ENCODE measurements around the gene ZNF292. TPM values are rescaled to one million over a fixed set of nuclear protein-coding genes. Genes with fewer than 3 reads are reported as not detected.
"Not testable (repeated sequence)": the region's sequence is repeated elsewhere in the genome, so short reads cannot be mapped to it uniquely, and the experiment has no call there.

ZNF292 gene
- total RNA-seq, 1 experiment from 2014 or later: 32.2 TPM

GRCh38 chr6:87297119-87297518, 141.8 kb downstream of the ZNF292 start:
- Mint-ChIP-seq H3K27ac (ENCODE audit: unreplicated experiment) (no peak overlapping the region), H3K9me3 (ENCODE audit: unreplicated experiment) (no peaks in the 10 kb centered on the region), H3K4me1 (ENCODE audit: low read depth, unreplicated experiment) (no peaks in the 10 kb centered on the region), H3K36me3 (ENCODE audit: insufficient read depth, unreplicated experiment) (no peaks in the 10 kb centered on the region), H3K4me3 (ENCODE audit: unreplicated experiment) (no peak overlapping the region), H3K27me3 (ENCODE audit: insufficient read depth, unreplicated experiment) (no peaks in the 10 kb centered on the region)
- Histone ChIP-seq H3K4me1 (no peaks in the 10 kb centered on the region), H3K9me3 (no peaks in the 10 kb centered on the region; the same call in 1 of the 2 replicates), H3K4me3 (ENCODE audit: low read depth, low read length) (no peak overlapping the region), H3K27me3 (replicated peaks; ENCODE audit: control insufficient read depth, insufficient read depth, low read length) (no peaks in the 10 kb centered on the region), H3K36me3 (ENCODE audit: control insufficient read depth, insufficient read depth, low read length) (no peaks in the 10 kb centered on the region)
- TF ChIP-seq CTCF (IDR thresholded peaks at IDR 0.05; ENCODE audit: insufficient read depth in 1 of 2, low read depth in 1 of 2, low read length in 1 of 2, severe bottlenecking in 1 of 2, unreplicated experiment in 1 of 2): no peak
- no peak for DNase-seq
- ChIA-PET CTCF (no interaction called here), POLR2A (no interaction called here)
- BruUV-seq (replicated peaks): no TSS peak
- intact Hi-C loops (cut with micrococcal nuclease; ENCODE audit: unreplicated experiment): no loop called here

GRCh38 chr6:87301277-87301676, 145.9 kb downstream of the ZNF292 start:
- H3K4me3 Mint-ChIP-seq (ENCODE audit: unreplicated experiment); H3K4me3 ChIP-seq (ENCODE audit: low read depth, low read length); H3K4me1 ChIP-seq; H3K27me3 Mint-ChIP-seq (ENCODE audit: insufficient read depth, unreplicated experiment); H3K4me1 Mint-ChIP-seq (ENCODE audit: low read depth, unreplicated experiment); CTCF ChIA-PET; DNase-seq; intact Hi-C loops (cut with micrococcal nuclease; ENCODE audit: unreplicated experiment); H3K27ac Mint-ChIP-seq (ENCODE audit: unreplicated experiment); H3K9me3 ChIP-seq; H3K36me3 ChIP-seq (ENCODE audit: control insufficient read depth, insufficient read depth, low read length); H3K9me3 Mint-ChIP-seq (ENCODE audit: unreplicated experiment); H3K36me3 Mint-ChIP-seq (ENCODE audit: insufficient read depth, unreplicated experiment); POLR2A ChIA-PET; BruUV-seq (replicated peaks); H3K27me3 ChIP-seq (replicated peaks; ENCODE audit: control insufficient read depth, insufficient read depth, low read length): not testable (repeated sequence)

- intact Hi-C loops (cut with micrococcal nuclease; ENCODE audit: unreplicated experiment): no loop called here
- CTCF ChIA-PET: no interaction called here
- TF ChIP-seq CTCF (IDR thresholded peaks at IDR 0.05; ENCODE audit: insufficient read depth in 1 of 2, low read depth in 1 of 2, low read length in 1 of 2, severe bottlenecking in 1 of 2, unreplicated experiment in 1 of 2): no peak
- no peaks in the 10 kb centered on the region for H3K9me3 ChIP-seq
- H3K36me3 Mint-ChIP-seq (ENCODE audit: insufficient read depth, unreplicated experiment): no peaks in the 10 kb centered on the region
- H3K27me3 Mint-ChIP-seq (ENCODE audit: insufficient read depth, unreplicated experiment): peaks cover 4% of the 10 kb centered on the region
- no peaks in the 10 kb centered on the region for H3K36me3 ChIP-seq (ENCODE audit: control insufficient read depth, insufficient read depth, low read length)
- H3K9me3 Mint-ChIP-seq (ENCODE audit: unreplicated experiment): peaks cover 5% of the 10 kb centered on the region
- no peaks in the 10 kb centered on the region for H3K4me1 ChIP-seq
- H3K27me3 ChIP-seq (replicated peaks; ENCODE audit: control insufficient read depth, insufficient read depth, low read length): no peaks in the 10 kb centered on the region
- H3K4me1 Mint-ChIP-seq (ENCODE audit: low read depth, unreplicated experiment): no peaks in the 10 kb centered on the region
- POLR2A ChIA-PET: no interaction called here
- H3K4me3 Mint-ChIP-seq (ENCODE audit: unreplicated experiment): no peak overlapping the region
- DNase-seq: no peak
- H3K27ac Mint-ChIP-seq (ENCODE audit: unreplicated experiment): no peak overlapping the region
- BruUV-seq (replicated peaks): no TSS peak
- H3K4me3 ChIP-seq (ENCODE audit: low read depth, low read length): no peak overlapping the region
Measured at GRCh38 chr6:87308970-87309369, 153.6 kb downstream of the ZNF292 start.

- Histone ChIP-seq H3K4me3 (ENCODE audit: low read depth, low read length) (no peak overlapping the region), H3K36me3 (ENCODE audit: control insufficient read depth, insufficient read depth, low read length) (no peaks in the 10 kb centered on the region), H3K9me3 (no peaks in the 10 kb centered on the region), H3K27me3 (replicated peaks; ENCODE audit: control insufficient read depth, insufficient read depth, low read length) (no peaks in the 10 kb centered on the region), H3K4me1 (no peaks in the 10 kb centered on the region)
- Mint-ChIP-seq H3K27me3 (ENCODE audit: insufficient read depth, unreplicated experiment) (peaks cover 2% of the 10 kb centered on the region), H3K4me1 (ENCODE audit: low read depth, unreplicated experiment) (no peaks in the 10 kb centered on the region), H3K36me3 (ENCODE audit: insufficient read depth, unreplicated experiment) (no peaks in the 10 kb centered on the region), H3K27ac (ENCODE audit: unreplicated experiment) (no peak overlapping the region), H3K9me3 (ENCODE audit: unreplicated experiment) (no peaks in the 10 kb centered on the region), H3K4me3 (ENCODE audit: unreplicated experiment) (no peak overlapping the region)
- no peak for DNase-seq
- intact Hi-C loops (cut with micrococcal nuclease; ENCODE audit: unreplicated experiment): no loop called here
- no TSS peak for BruUV-seq (replicated peaks)
- CTCF ChIA-PET: interaction anchor here (1.1 kb wide), 1 partner anchor 246 kb away, joined by 3 read pairs; no protein-coding TSS in a partner anchor
- TF ChIP-seq CTCF (IDR thresholded peaks at IDR 0.05; ENCODE audit: insufficient read depth in 1 of 2, low read depth in 1 of 2, low read length in 1 of 2, severe bottlenecking in 1 of 2, unreplicated experiment in 1 of 2): no peak
- POLR2A ChIA-PET: no interaction called here
Measured at GRCh38 chr6:87312860-87313259, 157.5 kb downstream of the ZNF292 start.
